ENCODE measurements around the gene CACNA2D3. TPM values are rescaled to one million over a fixed set of nuclear protein-coding genes. Genes with fewer than 3 reads are reported as not detected.

Gene CACNA2D3
- total RNA-seq, 2 donors from 2014 or later = 1.1 to 5.9 TPM

DNA sequence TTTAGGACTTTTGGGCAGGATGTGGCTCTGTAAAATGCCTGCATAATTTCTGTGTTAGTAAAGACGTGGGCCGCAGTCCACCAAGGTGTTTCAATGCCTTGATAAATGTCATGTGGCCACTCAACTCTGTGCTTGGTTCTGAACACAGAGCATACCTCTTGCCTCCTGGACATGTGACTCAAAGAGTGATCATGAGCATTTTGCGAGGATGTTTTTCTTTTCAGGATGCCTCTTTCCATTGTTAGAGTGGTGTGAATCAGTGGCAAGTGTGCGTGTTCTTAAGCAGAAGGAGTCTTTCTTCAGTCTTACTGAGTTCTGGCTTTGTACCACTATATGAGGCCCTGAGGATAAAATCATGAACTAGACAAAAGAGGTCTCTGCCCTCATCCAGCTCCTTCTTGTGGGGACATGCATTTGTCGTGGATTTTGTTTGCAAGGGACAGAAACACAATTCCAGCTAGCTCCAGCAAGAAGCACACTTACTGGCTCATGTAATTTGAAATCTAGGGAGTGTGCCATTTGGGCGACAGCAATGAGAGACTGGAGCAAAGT lies 442.1 kb downstream of the CACNA2D3 start:
- no peaks in the 10 kb centered on the region for H3K36me3 ChIP-seq
- H3K4me3 ChIP-seq = no peak overlapping the region
- no peaks in the 10 kb centered on the region for H3K4me1 ChIP-seq (replicated peaks)
- WGBS = 59% methylated on average over 6 of the region's 6 CpGs
- DNase-seq (ENCODE audit: low spot score) = no peak
- no peak overlapping the region for H3K27ac ChIP-seq
- H3K27me3 ChIP-seq (replicated peaks; ENCODE audit: insufficient read depth) = no peaks in the 10 kb centered on the region
- H3K9me3 ChIP-seq = no peaks in the 10 kb centered on the region
- intact Hi-C loops (cut with DNase I) = no loop called here
- TF ChIP-seq POLR2A (IDR thresholded peaks at IDR 0.05) = no peak
- TF ChIP-seq, protein P1, sequence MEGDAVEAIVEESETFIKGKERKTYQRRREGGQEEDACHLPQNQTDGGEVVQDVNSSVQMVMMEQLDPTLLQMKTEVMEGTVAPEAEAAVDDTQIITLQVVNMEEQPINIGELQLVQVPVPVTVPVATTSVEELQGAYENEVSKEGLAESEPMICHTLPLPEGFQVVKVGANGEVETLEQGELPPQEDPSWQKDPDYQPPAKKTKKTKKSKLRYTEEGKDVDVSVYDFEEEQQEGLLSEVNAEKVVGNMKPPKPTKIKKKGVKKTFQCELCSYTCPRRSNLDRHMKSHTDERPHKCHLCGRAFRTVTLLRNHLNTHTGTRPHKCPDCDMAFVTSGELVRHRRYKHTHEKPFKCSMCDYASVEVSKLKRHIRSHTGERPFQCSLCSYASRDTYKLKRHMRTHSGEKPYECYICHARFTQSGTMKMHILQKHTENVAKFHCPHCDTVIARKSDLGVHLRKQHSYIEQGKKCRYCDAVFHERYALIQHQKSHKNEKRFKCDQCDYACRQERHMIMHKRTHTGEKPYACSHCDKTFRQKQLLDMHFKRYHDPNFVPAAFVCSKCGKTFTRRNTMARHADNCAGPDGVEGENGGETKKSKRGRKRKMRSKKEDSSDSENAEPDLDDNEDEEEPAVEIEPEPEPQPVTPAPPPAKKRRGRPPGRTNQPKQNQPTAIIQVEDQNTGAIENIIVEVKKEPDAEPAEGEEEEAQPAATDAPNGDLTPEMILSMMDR (IDR thresholded peaks at IDR 0.05) = no peak
- no peak for TF ChIP-seq POLR2AphosphoS5 (IDR thresholded peaks at IDR 0.05)

DNA sequence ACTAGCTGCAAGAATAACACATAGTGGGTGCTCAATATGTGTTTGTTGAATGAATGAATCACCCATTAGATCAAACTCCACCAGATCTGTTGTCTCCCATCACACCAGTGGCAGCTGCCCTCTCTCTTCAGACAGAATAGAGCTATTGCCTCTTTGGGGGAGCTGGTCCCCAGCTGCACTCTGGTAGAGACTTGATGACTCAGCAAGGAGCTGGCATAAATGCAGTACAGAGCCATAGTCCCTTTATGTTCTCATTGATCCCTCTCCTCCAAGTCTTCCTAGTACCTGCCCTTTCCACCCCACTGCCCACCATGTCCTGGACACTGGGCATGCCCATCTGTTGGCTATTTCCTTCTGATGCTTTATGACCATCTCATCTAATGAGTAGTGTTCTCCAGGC lies 443.6 kb downstream of the CACNA2D3 start:
- TF ChIP-seq, protein P1 (IDR thresholded peaks at IDR 0.05) = no peak
- TF ChIP-seq POLR2A (IDR thresholded peaks at IDR 0.05) (no peak), POLR2AphosphoS5 (IDR thresholded peaks at IDR 0.05) (no peak)
- no peaks in the 10 kb centered on the region for H3K36me3 ChIP-seq
- intact Hi-C loops (cut with DNase I) = no loop called here
- no peaks in the 10 kb centered on the region for H3K9me3 ChIP-seq
- no peaks in the 10 kb centered on the region for H3K27me3 ChIP-seq (replicated peaks; ENCODE audit: insufficient read depth)
- H3K27ac ChIP-seq = no peak overlapping the region
- no peaks in the 10 kb centered on the region for H3K4me1 ChIP-seq (replicated peaks)
- no peak for DNase-seq (ENCODE audit: low spot score)
- H3K4me3 ChIP-seq = no peak overlapping the region

DNA sequence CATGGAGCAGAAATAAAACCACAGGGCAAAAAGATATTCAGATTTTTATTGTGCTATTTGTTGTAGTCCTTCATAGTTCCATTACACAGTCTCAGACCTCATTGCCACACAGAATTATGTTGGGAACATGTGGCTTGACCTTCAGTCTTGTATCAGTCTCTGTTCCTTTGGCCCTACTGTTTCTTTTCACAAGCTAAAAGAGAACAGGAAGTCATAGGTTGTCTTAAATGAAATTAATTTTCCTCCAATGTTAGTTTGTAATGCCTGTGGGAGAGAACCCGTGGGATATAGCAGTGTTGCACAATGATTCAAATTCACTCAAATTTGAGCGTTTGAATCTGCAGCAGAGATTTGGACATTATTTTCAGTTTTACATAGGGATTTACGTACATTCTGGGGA lies 445.6 kb downstream of the CACNA2D3 start:
- Histone ChIP-seq H3K9me3 (no peaks in the 10 kb centered on the region), H3K27ac (no peak overlapping the region), H3K4me1 (replicated peaks) (no peaks in the 10 kb centered on the region), H3K4me3 (no peak overlapping the region), H3K27me3 (replicated peaks; ENCODE audit: insufficient read depth) (no peaks in the 10 kb centered on the region), H3K36me3 (no peaks in the 10 kb centered on the region)
- no peak for TF ChIP-seq POLR2A (IDR thresholded peaks at IDR 0.05)
- TF ChIP-seq, protein P1 (IDR thresholded peaks at IDR 0.05) = no peak
- TF ChIP-seq POLR2AphosphoS5 (IDR thresholded peaks at IDR 0.05) = no peak
- intact Hi-C loops (cut with DNase I) = no loop called here
- no peak for DNase-seq (ENCODE audit: low spot score)
- 89% methylated on average over 3 of the region's 3 CpGs for WGBS

DNA sequence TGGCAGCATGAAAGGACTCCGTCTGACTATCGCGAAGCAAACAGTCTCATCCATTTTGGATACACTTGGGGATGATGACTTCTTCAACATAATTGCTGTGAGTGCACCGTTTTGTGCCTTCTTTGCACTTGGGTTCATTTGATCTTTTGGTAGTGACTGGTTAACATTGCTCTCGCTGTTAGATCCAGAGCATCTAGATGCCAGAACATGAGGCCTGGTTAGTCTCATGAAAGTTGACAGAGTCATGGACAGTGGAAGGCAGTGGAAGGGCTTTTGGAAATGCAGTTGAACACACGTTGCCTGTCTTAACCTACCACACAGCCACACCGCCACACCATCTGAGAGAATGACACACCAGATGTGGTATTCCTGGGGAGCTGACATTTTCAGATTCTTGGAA lies 447.7 kb downstream of the CACNA2D3 start:
- Histone ChIP-seq H3K27ac (no peak overlapping the region), H3K27me3 (replicated peaks; ENCODE audit: insufficient read depth) (no peaks in the 10 kb centered on the region), H3K36me3 (no peaks in the 10 kb centered on the region), H3K4me3 (no peak overlapping the region), H3K9me3 (no peaks in the 10 kb centered on the region), H3K4me1 (replicated peaks) (no peaks in the 10 kb centered on the region)
- WGBS = 95% methylated on average over 7 of the region's 7 CpGs
- intact Hi-C loops (cut with DNase I) = no loop called here
- no peak for DNase-seq (ENCODE audit: low spot score)
- TF ChIP-seq POLR2AphosphoS5 (IDR thresholded peaks at IDR 0.05) (no peak), POLR2A (IDR thresholded peaks at IDR 0.05) (no peak)
- TF ChIP-seq, protein P1 (IDR thresholded peaks at IDR 0.05) = no peak

DNA sequence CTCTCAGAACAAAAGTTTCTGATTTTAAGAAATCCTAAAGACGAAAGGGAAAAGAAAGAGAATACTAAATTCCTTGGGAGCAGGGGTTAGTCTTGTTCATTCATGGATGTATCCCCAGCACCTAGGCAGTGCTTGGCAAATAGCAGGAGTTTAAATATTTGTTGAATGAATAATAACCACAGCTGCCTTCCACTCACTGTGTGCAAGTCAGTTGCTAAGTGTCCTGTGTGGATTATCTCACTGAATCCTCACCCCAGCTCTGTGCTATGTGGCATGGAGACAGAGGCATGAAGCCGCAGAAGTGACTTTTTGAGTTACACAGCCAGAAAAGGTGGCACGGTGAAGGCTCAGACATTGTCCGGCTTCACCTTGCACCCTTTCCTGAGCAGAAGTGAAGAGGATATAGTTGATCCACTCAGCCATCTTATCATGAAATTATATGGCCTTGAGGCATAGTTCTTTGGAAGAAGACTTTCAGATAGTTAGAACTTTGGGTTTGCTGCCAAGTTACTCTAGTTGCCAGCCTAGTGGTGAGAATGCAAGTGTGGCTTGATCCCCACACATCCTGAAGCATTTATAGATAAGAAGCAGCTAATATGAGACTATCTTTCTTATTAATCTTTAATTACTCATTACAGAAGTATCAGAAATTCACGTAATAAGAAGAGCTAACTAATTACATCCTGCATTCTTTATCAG lies 450.0 kb downstream of the CACNA2D3 start:
- DNase-seq (ENCODE audit: low spot score) = no peak
- intact Hi-C loops (cut with DNase I) = no loop called here
- Histone ChIP-seq H3K4me3 (no peak overlapping the region), H3K27ac (no peak overlapping the region), H3K4me1 (replicated peaks) (no peaks in the 10 kb centered on the region), H3K9me3 (no peaks in the 10 kb centered on the region), H3K27me3 (replicated peaks; ENCODE audit: insufficient read depth) (no peaks in the 10 kb centered on the region), H3K36me3 (no peaks in the 10 kb centered on the region)
- TF ChIP-seq, protein P1 (IDR thresholded peaks at IDR 0.05) = no peak
- no peak for TF ChIP-seq POLR2A (IDR thresholded peaks at IDR 0.05)
- TF ChIP-seq POLR2AphosphoS5 (IDR thresholded peaks at IDR 0.05) = no peak
- 93% methylated on average over 5 of the region's 5 CpGs for WGBS
